IPS DF 19.7 (cell line): ENCODE measurements around the gene USP9X.
"Not testable (repeated sequence)": the region's sequence is repeated elsewhere in the genome, so short reads cannot be mapped to it uniquely, and the experiment has no call there.

ENCODE experiments used
- DNase-seq: peaks from one replicate; pipeline ENCODE4 v3.0.0-alpha.2; 2013; ENCODE audit warnings: low read depth, low spot score

The USP9X gene

DNA sequence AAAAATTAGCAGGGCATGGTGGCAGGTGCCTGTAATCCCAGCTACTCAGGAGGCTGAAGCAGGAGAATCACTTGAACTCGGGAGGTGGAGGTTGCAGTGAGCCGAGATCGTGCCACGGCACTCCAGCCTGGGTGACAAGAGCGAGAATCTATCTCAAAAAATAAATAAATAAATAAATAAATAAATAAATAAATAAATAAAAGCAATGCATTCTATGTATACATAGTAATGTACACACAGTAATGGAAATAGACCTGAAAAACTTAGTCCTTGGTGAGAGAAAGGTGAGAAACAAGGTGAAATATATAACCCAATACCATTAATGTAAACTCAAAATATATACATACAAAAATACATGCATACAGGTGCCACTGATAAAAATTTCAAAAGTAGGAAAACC lies 197.1 kb downstream of the USP9X start:
- not testable (repeated sequence) for DNase-seq

DNA sequence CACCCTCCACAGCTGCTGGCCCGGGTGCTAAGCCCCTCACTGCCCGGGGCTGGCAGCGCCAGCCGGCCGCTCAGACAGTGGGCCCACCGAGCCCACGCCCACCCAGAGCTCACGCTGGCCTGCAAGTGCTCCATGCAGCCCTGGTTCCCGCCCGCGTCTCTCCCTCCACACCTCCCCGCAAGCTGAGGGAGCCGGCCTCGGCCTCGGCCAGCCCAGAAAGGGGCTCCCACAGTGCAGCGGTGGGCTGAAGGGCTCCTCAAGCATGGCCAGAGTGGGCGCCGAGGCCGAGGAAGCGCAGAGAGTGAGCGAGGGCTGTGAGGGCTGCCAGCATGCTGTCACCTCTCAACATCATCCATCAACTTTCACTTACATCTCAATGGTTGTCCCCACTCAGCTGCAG lies 200.7 kb downstream of the USP9X start:
- not testable (repeated sequence) for DNase-seq
